Measurements from ENCODE around the gene SMG6.
A peak's percentile ranks its signal among the peaks of the same experiment; 100 is the strongest.

Gene SMG6

DNA sequence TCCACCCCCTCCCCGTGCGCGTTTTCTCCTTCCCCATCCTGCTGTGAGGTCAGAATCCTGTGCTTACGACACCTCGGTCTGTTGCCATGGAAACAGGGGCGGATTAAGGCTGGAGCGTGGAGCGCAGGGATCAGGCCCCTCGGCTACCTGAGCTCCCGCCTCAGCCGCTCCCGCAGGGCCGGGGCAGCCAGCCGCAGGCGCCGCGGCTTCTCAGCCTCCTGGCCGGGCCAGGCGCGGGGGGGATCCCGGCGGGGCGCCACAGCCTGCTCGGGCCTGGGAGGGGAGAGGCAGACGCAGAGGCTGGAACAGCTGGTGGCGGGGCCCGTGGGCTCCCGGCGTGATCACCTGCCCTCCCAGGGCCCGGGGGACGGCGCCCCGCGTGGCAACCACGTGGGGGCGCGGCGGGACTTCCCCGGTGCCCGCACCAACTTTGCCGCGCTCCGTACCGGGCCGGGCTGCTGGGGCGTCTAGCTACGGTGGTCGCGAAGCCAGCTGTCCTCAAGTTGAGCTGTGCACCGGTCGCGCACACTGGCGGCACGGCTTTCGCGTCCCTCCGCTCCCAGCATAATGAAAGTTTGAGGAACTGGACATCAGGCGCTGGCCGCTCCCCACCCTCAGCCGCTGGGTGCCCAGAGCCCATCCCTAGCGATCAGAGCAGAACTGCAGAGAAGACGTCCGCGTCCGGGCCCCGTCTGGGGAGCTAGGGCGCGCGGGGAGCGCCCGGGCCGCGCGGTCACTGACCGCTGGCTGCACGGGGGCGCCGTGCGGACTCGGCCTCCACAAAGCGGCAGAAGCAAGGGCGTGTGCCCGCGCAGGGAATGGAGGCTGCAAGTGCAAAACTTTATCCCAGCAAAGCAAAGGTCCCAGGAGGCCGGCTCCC, 279.7 kb downstream of the SMG6 start (continued):
- TF ChIP-seq, protein P1, sequence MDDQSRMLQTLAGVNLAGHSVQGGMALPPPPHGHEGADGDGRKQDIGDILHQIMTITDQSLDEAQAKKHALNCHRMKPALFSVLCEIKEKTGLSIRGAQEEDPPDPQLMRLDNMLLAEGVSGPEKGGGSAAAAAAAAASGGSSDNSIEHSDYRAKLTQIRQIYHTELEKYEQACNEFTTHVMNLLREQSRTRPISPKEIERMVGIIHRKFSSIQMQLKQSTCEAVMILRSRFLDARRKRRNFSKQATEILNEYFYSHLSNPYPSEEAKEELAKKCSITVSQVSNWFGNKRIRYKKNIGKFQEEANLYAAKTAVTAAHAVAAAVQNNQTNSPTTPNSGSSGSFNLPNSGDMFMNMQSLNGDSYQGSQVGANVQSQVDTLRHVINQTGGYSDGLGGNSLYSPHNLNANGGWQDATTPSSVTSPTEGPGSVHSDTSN (CRISPR knock-in tag; IDR thresholded peaks at IDR 0.05) = 0 out of 2 replicates have a peak, but pooled peaks have one; percentile 37
- peak; percentile 67 for TF ChIP-seq ZBTB20 (tag by site-specific recombination; IDR thresholded peaks at IDR 0.05)
- TF ChIP-seq ZNF366 (tag by site-specific recombination; conservative IDR thresholded peaks at IDR 0.05) = no peak
- TF ChIP-seq, protein P2, sequence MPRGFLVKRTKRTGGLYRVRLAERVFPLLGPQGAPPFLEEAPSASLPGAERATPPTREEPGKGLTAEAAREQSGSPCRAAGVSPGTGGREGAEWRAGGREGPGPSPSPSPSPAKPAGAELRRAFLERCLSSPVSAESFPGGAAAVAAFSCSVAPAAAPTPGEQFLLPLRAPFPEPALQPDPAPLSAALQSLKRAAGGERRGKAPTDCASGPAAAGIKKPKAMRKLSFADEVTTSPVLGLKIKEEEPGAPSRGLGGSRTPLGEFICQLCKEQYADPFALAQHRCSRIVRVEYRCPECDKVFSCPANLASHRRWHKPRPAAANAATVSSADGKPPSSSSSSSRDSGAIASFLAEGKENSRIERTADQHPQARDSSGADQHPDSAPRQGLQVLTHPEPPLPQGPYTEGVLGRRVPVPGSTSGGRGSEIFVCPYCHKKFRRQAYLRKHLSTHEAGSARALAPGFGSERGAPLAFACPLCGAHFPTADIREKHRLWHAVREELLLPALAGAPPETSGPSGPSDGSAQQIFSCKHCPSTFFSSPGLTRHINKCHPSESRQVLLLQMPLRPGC (tag by site-specific recombination; IDR thresholded peaks at IDR 0.05) = no peak
- TF ChIP-seq OSR2 (tag by site-specific recombination; IDR thresholded peaks at IDR 0.05) = peak; percentile 35; the same call in 1 of the 2 replicates
- TF ChIP-seq ZBTB17 (tag by site-specific recombination; IDR thresholded peaks at IDR 0.05) = peak; percentile 70; the same call in 1 of the 2 replicates
- TF ChIP-seq ZNF341 (tag by site-specific recombination; IDR thresholded peaks at IDR 0.05; ENCODE audit: low read depth) = peak; percentile 74
- TF ChIP-seq ZNF37A (tag by site-specific recombination; IDR thresholded peaks at IDR 0.05) = no peak
- no peak for TF ChIP-seq ZNF626 (tag by site-specific recombination; IDR thresholded peaks at IDR 0.05)
- no peak for TF ChIP-seq ZNF423 (tag by site-specific recombination; IDR thresholded peaks at IDR 0.05)
- no peak for TF ChIP-seq ZNF169 (tag by site-specific recombination; IDR thresholded peaks at IDR 0.05)
- no peak for TF ChIP-seq ZNF571 (tag by site-specific recombination; IDR thresholded peaks at IDR 0.05)
- no peak for TF ChIP-seq MEIS1 (CRISPR knock-in tag; IDR thresholded peaks at IDR 0.05; ENCODE audit: borderline replicate concordance)

DNA sequence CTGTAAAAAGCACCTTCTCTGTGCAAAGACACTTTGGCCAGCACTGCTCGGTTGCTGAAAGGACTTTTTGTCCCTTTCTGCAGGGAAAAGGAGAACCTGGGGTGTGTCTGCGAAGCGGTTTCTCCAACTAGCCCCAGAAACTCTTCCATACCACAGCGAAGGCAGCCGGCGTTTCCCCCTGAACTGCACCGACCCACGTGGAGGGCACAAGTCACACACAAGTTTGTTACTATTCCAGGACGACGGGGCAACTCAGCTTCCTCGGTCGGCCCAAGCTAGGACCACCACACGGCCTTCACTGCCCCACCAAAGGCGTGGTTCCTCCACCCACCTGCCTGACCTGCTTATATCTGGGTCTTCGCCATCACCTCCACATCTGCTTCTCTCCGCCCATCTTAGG, 280.3 kb downstream of the SMG6 start:
- ChIA-PET POLR2A (interaction anchor here (0.6 to 3.5 kb wide), 4 partner anchors 108 to 301 kb away, joined by 5 to 19 read pairs (median 6); no protein-coding TSS in a partner anchor), CTCF (interaction anchor here (0.5 to 12.2 kb wide), 7 partner anchors 11 to 158 kb away, joined by 3 to 145 read pairs (median 3); no protein-coding TSS in a partner anchor)
- no peaks in the 10 kb centered on the region for H3K36me3 ChIP-seq (ENCODE audit: control insufficient read depth in 2 of 2, insufficient read depth in 1 of 2, low read length in 2 of 2)
- no peak overlapping the region for H3K4me3 ChIP-seq (ENCODE audit: low read depth, low read length)
- no peaks in the 10 kb centered on the region for H3K9me3 ChIP-seq (ENCODE audit: control insufficient read depth, insufficient read depth, low read depth, low read length)
- TF ChIP-seq ZNF830 (tag by site-specific recombination; IDR thresholded peaks at IDR 0.05; ENCODE audit: low read depth) (no peak), ZNF600 (tag by site-specific recombination; IDR thresholded peaks at IDR 0.05) (0 out of 2 replicates have a peak, but pooled peaks have one; percentile 16)
- H3K27ac ChIP-seq (ENCODE audit: extremely low read depth, low read depth, low read length) = no peak overlapping the region
- peaks cover 10% of the 10 kb centered on the region; the same call in 1 of the 2 replicates for H3K4me1 ChIP-seq (ENCODE audit: control insufficient read depth, insufficient read depth, low read length)

DNA sequence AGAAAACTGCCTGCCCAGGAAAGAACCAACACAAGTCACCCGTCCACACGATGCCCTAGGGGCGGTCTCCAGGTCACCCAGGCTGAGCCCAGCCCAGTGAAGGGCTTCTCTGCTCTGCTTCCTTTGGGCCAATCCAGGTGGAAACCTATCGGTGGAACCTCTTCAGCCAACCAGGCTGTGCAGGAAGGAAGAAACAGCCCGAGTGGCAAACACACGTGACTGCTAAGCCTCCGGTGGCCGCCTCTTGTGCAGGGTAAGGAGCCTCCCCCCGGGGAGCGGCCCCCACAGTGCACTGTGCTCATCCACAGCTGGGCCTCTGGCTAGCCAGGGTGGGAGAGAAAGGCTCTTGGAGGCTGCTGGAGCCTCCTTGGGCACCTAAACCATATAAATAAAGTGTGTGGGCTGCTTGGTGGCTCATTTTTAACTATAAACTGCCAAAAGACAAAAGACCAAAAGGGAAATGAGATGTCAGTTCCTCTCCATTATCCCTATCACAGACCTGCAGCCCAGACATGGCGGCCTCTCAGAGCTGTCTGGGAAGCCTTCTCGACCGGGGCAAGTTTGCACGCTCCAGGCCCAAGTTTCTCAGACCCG, 280.8 kb downstream of the SMG6 start:
- H3K27ac ChIP-seq (ENCODE audit: extremely low read depth, low read depth, low read length) = no peak overlapping the region
- H3K36me3 ChIP-seq (ENCODE audit: control insufficient read depth in 2 of 2, insufficient read depth in 1 of 2, low read length in 2 of 2) = no peaks in the 10 kb centered on the region
- POLR2A ChIA-PET = interaction anchor here (0.6 to 3.5 kb wide), 3 partner anchors 107 to 301 kb away, joined by 5 to 19 read pairs (median 8); no protein-coding TSS in a partner anchor
- H3K4me3 ChIP-seq (ENCODE audit: low read depth, low read length) = no peak overlapping the region
- CTCF ChIA-PET = interaction anchor here (0.5 to 12.2 kb wide), 4 partner anchors 10 to 157 kb away, joined by 3 to 145 read pairs (median 14); no protein-coding TSS in a partner anchor
- no peaks in the 10 kb centered on the region for H3K9me3 ChIP-seq (ENCODE audit: control insufficient read depth, insufficient read depth, low read depth, low read length)
- H3K4me1 ChIP-seq (ENCODE audit: control insufficient read depth, insufficient read depth, low read length) = peaks cover 10% of the 10 kb centered on the region; the same call in 1 of the 2 replicates
- TF ChIP-seq ZNF174 (tag by site-specific recombination; IDR thresholded peaks at IDR 0.05) = no peak
- TF ChIP-seq, protein P3, sequence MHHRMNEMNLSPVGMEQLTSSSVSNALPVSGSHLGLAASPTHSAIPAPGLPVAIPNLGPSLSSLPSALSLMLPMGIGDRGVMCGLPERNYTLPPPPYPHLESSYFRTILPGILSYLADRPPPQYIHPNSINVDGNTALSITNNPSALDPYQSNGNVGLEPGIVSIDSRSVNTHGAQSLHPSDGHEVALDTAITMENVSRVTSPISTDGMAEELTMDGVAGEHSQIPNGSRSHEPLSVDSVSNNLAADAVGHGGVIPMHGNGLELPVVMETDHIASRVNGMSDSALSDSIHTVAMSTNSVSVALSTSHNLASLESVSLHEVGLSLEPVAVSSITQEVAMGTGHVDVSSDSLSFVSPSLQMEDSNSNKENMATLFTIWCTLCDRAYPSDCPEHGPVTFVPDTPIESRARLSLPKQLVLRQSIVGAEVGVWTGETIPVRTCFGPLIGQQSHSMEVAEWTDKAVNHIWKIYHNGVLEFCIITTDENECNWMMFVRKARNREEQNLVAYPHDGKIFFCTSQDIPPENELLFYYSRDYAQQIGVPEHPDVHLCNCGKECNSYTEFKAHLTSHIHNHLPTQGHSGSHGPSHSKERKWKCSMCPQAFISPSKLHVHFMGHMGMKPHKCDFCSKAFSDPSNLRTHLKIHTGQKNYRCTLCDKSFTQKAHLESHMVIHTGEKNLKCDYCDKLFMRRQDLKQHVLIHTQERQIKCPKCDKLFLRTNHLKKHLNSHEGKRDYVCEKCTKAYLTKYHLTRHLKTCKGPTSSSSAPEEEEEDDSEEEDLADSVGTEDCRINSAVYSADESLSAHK (tag by site-specific recombination; IDR thresholded peaks at IDR 0.05) = 0 out of 2 replicates have a peak, but pooled peaks have one; percentile 24
- TF ChIP-seq ZIC2 (tag by site-specific recombination; IDR thresholded peaks at IDR 0.05) = peak; percentile 73
- peak; percentile 20; the same call in 1 of the 2 replicates for TF ChIP-seq GLIS1 (tag by site-specific recombination; IDR thresholded peaks at IDR 0.05)
- TF ChIP-seq, protein P4, sequence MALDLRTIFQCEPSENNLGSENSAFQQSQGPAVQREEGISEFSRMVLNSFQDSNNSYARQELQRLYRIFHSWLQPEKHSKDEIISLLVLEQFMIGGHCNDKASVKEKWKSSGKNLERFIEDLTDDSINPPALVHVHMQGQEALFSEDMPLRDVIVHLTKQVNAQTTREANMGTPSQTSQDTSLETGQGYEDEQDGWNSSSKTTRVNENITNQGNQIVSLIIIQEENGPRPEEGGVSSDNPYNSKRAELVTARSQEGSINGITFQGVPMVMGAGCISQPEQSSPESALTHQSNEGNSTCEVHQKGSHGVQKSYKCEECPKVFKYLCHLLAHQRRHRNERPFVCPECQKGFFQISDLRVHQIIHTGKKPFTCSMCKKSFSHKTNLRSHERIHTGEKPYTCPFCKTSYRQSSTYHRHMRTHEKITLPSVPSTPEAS (tag by site-specific recombination; IDR thresholded peaks at IDR 0.05) = no peak
- no peak for TF ChIP-seq ZNF350 (tag by site-specific recombination; IDR thresholded peaks at IDR 0.05)
- no peak for TF ChIP-seq ZNF677 (tag by site-specific recombination; IDR thresholded peaks at IDR 0.05)
- no peak for TF ChIP-seq ZNF140 (tag by site-specific recombination; IDR thresholded peaks at IDR 0.05)
